ENCODE measurements around the gene TNFRSF25.

TNFRSF25 gene

GRCh38 chr1:6491081-6491449 is 25.1 kb upstream of the TNFRSF25 start:
- POLR2A ChIA-PET, result interaction anchor here (0.8 kb wide), 1 partner anchor 26 kb away, joined by 3 read pairs; no protein-coding TSS in a partner anchor

GRCh38 chr1:6490181-6491080 is 24.5 kb upstream of the TNFRSF25 start:
- TF ChIP-seq CTCF (IDR thresholded peaks at IDR 0.05; ENCODE audit: insufficient read depth, low read length, missing control alignments), result no peak
- ChIA-PET CTCF (interaction anchor here (0.6 to 11.0 kb wide), 28 partner anchors 11 to 284 kb away, joined by 3 to 236 read pairs (median 9); partner anchors contain the start of genes KLHL21, NOL9, RNF207 and TAS1R1), POLR2A (no interaction called here)
- H3K4me3 ChIP-seq (ENCODE audit: low read depth, low read length), result peak overlapping the region; percentile 84
- DNase-seq (ENCODE audit: low read depth, low spot score), result no peak

More at GRCh38 chr1:6491081-6491449, 25.1 kb upstream of the TNFRSF25 start:
- CTCF ChIA-PET, result interaction anchor here (0.6 to 11.0 kb wide), 17 partner anchors 11 to 251 kb away, joined by 3 to 236 read pairs (median 15); partner anchors contain the start of genes NOL9, TAS1R1, TNFRSF25 and ZBTB48
- no peak for TF ChIP-seq CTCF (IDR thresholded peaks at IDR 0.05; ENCODE audit: insufficient read depth, low read length, missing control alignments)
- peak overlapping the region; percentile 84 for H3K4me3 ChIP-seq (ENCODE audit: low read depth, low read length)
- no peak for DNase-seq (ENCODE audit: low read depth, low spot score)

GRCh38 chr1:6489799-6490180 is 23.8 kb upstream of the TNFRSF25 start:
- ChIA-PET CTCF (interaction anchor here (0.6 to 11.0 kb wide), 32 partner anchors 12 to 283 kb away, joined by 3 to 236 read pairs (median 8); partner anchors contain the start of genes ESPN, KLHL21, NOL9 and RNF207), POLR2A (no interaction called here)

DNA sequence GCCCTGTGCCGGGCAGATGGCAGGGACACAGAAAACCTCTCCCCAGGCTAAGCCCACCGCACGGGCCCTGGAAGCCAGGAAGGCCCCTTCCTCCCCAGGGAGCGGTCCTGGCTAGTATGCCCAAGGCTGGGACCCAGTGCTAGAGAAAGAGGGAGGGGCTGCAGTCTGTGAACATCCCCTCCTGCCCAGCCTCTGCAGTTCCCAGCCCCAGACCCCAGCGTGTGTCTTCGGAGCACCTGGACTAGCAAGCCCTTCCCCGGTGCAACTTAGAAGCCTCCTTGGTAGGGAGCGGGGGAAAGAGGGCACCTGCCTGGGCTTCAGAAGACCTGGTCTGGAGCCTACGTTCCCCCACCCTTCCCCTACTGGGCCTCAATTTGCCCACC is 23.4 kb upstream of the TNFRSF25 start:
- H3K4me3 ChIP-seq (ENCODE audit: low read depth, low read length), result peak overlapping the region; percentile 84; the same call in 1 of the 2 replicates
- POLR2A ChIA-PET, result no interaction called here
- CTCF ChIA-PET, result interaction anchor here (0.6 to 11.0 kb wide), 27 partner anchors 12 to 283 kb away, joined by 3 to 236 read pairs (median 9); partner anchors contain the start of genes ESPN, NOL9, RNF207 and TAS1R1
- TF ChIP-seq CTCF (IDR thresholded peaks at IDR 0.05; ENCODE audit: insufficient read depth, low read length, missing control alignments), result no peak
- DNase-seq (ENCODE audit: low read depth, low spot score), result no peak

More at GRCh38 chr1:6489799-6490180, 23.8 kb upstream of the TNFRSF25 start:
- peak overlapping the region; percentile 84 for H3K4me3 ChIP-seq (ENCODE audit: low read depth, low read length)
- no peak for DNase-seq (ENCODE audit: low read depth, low spot score)
- TF ChIP-seq CTCF (IDR thresholded peaks at IDR 0.05; ENCODE audit: insufficient read depth, low read length, missing control alignments), result peak; percentile 95

DNA sequence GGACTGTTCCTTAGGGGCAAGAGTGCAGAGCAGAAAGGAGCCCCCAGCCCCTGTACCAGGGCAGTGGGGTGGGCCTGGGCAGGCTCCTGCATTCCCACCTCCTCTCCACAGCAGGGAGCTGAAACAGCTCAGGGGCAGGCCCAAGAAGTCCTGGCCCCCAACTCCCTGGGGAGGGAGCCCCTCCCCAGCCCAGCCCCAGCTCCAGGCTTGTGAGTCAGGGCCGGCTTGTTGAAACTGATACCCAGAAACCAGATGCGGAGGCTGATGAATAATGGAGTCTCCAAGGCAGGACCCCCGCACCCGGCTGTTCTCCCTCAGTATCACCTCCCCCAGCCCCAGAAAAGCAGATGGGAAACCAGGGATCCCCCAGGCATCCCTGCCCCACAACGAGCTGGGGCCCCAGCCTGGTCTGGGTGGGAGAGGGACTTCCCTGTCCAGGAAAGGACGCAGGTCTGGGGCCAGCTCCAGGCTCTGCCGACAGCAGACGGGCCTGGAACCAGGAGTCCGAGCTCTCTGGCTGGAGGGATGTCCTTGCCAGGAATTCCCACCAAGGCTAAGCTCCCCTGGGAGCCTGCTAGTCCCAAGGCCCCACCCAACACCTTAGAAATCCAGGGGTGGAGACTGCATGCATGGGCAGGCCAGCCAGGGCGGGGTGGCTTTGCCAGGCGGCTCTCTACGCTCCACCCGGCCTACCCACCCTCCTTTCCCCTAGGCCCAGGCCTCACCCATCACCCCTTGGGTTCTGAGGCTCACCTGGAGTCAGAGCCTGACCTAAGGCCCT is 22.8 kb upstream of the TNFRSF25 start:
- H3K4me3 ChIP-seq (ENCODE audit: low read depth, low read length), result no peak overlapping the region
- POLR2A ChIA-PET, result no interaction called here
- CTCF ChIA-PET, result interaction anchor here (0.6 to 11.0 kb wide), 27 partner anchors 13 to 282 kb away, joined by 3 to 236 read pairs (median 9); partner anchors contain the start of genes ESPN, NOL9, RNF207 and TAS1R1
- no peak for DNase-seq (ENCODE audit: low read depth, low spot score)
- no peak for TF ChIP-seq CTCF (IDR thresholded peaks at IDR 0.05; ENCODE audit: insufficient read depth, low read length, missing control alignments)

Measured in AG04449 (cell line).